Esophagus squamous epithelium (tissue), 5 donors: ENCODE measurements around the gene WNT4. TPM values are rescaled to one million over a fixed set of nuclear protein-coding genes. Genes with fewer than 3 reads are reported as not detected.

ENCODE experiments used
- DNase-seq: peaks from one replicate; lab custom pipeline; 2025; lab: John Stamatoyannopoulos, UW
- H3K27ac ChIP-seq, 4 donors: fragments of 200-600 bp; sonication (generic); one replicate each; pipeline ENCODE4 v1.5.1; 2016 to 2019; ENCODE audit warnings: mild to moderate bottlenecking in 1 of 4
- H3K27me3 ChIP-seq, 4 donors: fragments of 200-600 bp; sonication (generic); 1 replicate in 3 of 4; 2 replicates in 1 of 4; pipeline versions ENCODE4 v1.5.1 to v1.6.0; 2017 to 2021; ENCODE audit warnings: antibody characterized with exemption in 1 of 4
- H3K36me3 ChIP-seq, 3 donors: fragments of 200-600 bp; sonication (generic); one replicate each; pipeline ENCODE4 v1.5.1; 2016 to 2019
- H3K4me1 ChIP-seq, 3 donors: fragments of 200-600 bp; sonication (generic); one replicate each; pipeline ENCODE4 v1.5.1; 2017 to 2019
- H3K4me3 ChIP-seq, 4 donors: fragments of 200-600 bp; sonication (generic); 1 replicate in 3 of 4; 2 replicates in 1 of 4; pipeline ENCODE4 v1.5.1; 2016 to 2019; ENCODE audit warnings: mild to moderate bottlenecking in 2 of 4, moderate library complexity in 1 of 4
- H3K9me3 ChIP-seq, 3 donors: fragments of 200-600 bp; sonication (generic); one replicate each; pipeline ENCODE4 v1.5.1; 2016 to 2019
- CTCF ChIP-seq, 6 experiments: fragments of 450-650 bp in 4 of 6; fragments of 200-600 bp in 2 of 6; sonication (generic) in 2 of 6; IDR thresholded peaks; one replicate each; pipeline ENCODE4 v1.5.1; 2016 to 2019; ENCODE audit warnings: antibody characterized with exemption in 6 of 6, mild to moderate bottlenecking in 4 of 6, moderate library complexity in 4 of 6
- POLR2A ChIP-seq, 4 donors: fragments of 450-650 bp; IDR thresholded peaks; one replicate each; pipeline ENCODE4 v1.6.1; 2017; ENCODE audit warnings: antibody characterized with exemption in 4 of 4, mild to moderate bottlenecking in 4 of 4, moderate library complexity in 3 of 4
- WGBS, 2 donors: methylation state at CpG; one replicate each; pipeline ENCODE4 v1.1.5; 2018; 5-methylcytosine and 5-hydroxymethylcytosine counted together
- intact Hi-C: fragments of 100-400 bp; cut with DNase I; formaldehyde crosslinking; loops from one replicate; pipeline ENCODE4 v1.15.0; 2022
- total RNA-seq, 4 donors: library from RNA; depleted of rRNA; stranded (reverse); fragments of >200 nt; gene quantifications; one replicate each; pipeline ENCODE4 v1.1.0, GENCODE V29; 2016
- donor health status: DM: yes; HTN: yes; CAD: no.

Gene WNT4
- total RNA-seq, 4 donors from 2014 or later, result 4.8 to 11.9 (median 6.6) TPM

- DNase-seq, result no peak
- WGBS, 2 donors, result 50 to 56% methylated on average over 4 to 5 of the region's 11 CpGs
- Histone ChIP-seq H3K27me3 (no peaks in the 10 kb centered on the region), H3K36me3 (peaks cover 0 to 73% (median 3%) of the 10 kb centered on the region in 3 donors), H3K27ac (no peak overlapping the region), H3K9me3 (no peaks in the 10 kb centered on the region), H3K4me3 (no peak overlapping the region), H3K4me1 (peaks cover 3 to 38% (median 5%) of the 10 kb centered on the region in 3 donors)
- no peak for TF ChIP-seq CTCF (IDR thresholded peaks at IDR 0.05)
- TF ChIP-seq POLR2A (IDR thresholded peaks at IDR 0.05), result no peak
- intact Hi-C loops, result no loop called here
Observed at GRCh38 chr1:22108339-22109105, 34.4 kb downstream of the WNT4 start.

GRCh38 chr1:22107126-22107525 lies 35.8 kb downstream of the WNT4 start:
- TF ChIP-seq CTCF (IDR thresholded peaks at IDR 0.05) (no peak), POLR2A (IDR thresholded peaks at IDR 0.05) (no peak)
- H3K9me3 ChIP-seq, result no peaks in the 10 kb centered on the region
- H3K27me3 ChIP-seq, result no peaks in the 10 kb centered on the region
- peaks cover 0 to 62% (median 0%) of the 10 kb centered on the region in 3 donors for H3K36me3 ChIP-seq
- no peak for DNase-seq
- intact Hi-C loops, result no loop called here
- H3K4me1 ChIP-seq, result peaks cover 3 to 31% (median 5%) of the 10 kb centered on the region in 3 donors
- 92 to 93% methylated on average over 5 of the region's 5 CpGs for WGBS, 2 donors
- H3K27ac ChIP-seq, result no peak overlapping the region
- H3K4me3 ChIP-seq, result no peak overlapping the region

GRCh38 chr1:22105611-22106207 lies 37.2 kb downstream of the WNT4 start:
- peaks cover 0 to 64% (median 0%) of the 10 kb centered on the region in 3 donors for H3K36me3 ChIP-seq
- DNase-seq, result no peak
- H3K27ac ChIP-seq, result no peak overlapping the region
- peaks cover 3 to 25% (median 5%) of the 10 kb centered on the region in 3 donors for H3K4me1 ChIP-seq
- TF ChIP-seq CTCF (IDR thresholded peaks at IDR 0.05) (peak; percentile 44 to 90 (median 79)), POLR2A (IDR thresholded peaks at IDR 0.05) (no peak)
- H3K4me3 ChIP-seq, result no peak overlapping the region
- intact Hi-C loops, result no loop called here
- no peaks in the 10 kb centered on the region for H3K9me3 ChIP-seq
- H3K27me3 ChIP-seq, result no peaks in the 10 kb centered on the region
- 48 to 52% methylated on average over 5 of the region's 5 CpGs for WGBS, 2 donors

GRCh38 chr1:22104865-22105437 lies 37.9 kb downstream of the WNT4 start:
- Histone ChIP-seq H3K9me3 (no peaks in the 10 kb centered on the region), H3K36me3 (peaks cover 0 to 72% (median 0%) of the 10 kb centered on the region in 3 donors), H3K27ac (no peak overlapping the region), H3K4me1 (peaks cover 5 to 33% (median 6%) of the 10 kb centered on the region in 3 donors), H3K4me3 (no peak overlapping the region), H3K27me3 (no peaks in the 10 kb centered on the region)
- TF ChIP-seq POLR2A (IDR thresholded peaks at IDR 0.05) (no peak), CTCF (IDR thresholded peaks at IDR 0.05) (no peak)
- DNase-seq, result no peak
- WGBS, 2 donors, result 70 to 86% methylated on average over 6 of the region's 6 CpGs
- intact Hi-C loops, result no loop called here

GRCh38 chr1:22104094-22104493 lies 38.8 kb downstream of the WNT4 start:
- no peaks in the 10 kb centered on the region for H3K9me3 ChIP-seq
- H3K4me1 ChIP-seq, result peaks cover 5 to 34% (median 6%) of the 10 kb centered on the region in 3 donors
- no peak overlapping the region for H3K27ac ChIP-seq
- no peak overlapping the region for H3K4me3 ChIP-seq
- TF ChIP-seq CTCF (IDR thresholded peaks at IDR 0.05) (no peak), POLR2A (IDR thresholded peaks at IDR 0.05) (no peak)
- peaks cover 0 to 75% (median 0%) of the 10 kb centered on the region in 3 donors for H3K36me3 ChIP-seq
- 76% methylated on average over 6 of the region's 6 CpGs for WGBS, 2 donors
- intact Hi-C loops, result no loop called here
- DNase-seq, result no peak
- no peaks in the 10 kb centered on the region for H3K27me3 ChIP-seq
